Mucosa of stomach (tissue), 1 donor: Measurements from ENCODE around the gene CELF1.
"Not testable (repeated sequence)": the region's sequence is repeated elsewhere in the genome, so short reads cannot be mapped to it uniquely, and the experiment has no call there.

ENCODE experiments used
- H3K27me3 ChIP-seq: one replicate; pipeline ENCODE4 v1.7.0; 2013; ENCODE audit warnings: mild to moderate bottlenecking, low read length; ENCODE audit not compliant: control insufficient read depth, insufficient read depth
- H3K36me3 ChIP-seq: one replicate; pipeline ENCODE4 v1.7.0; 2013; ENCODE audit warnings: low read length; ENCODE audit not compliant: control insufficient read depth, insufficient read depth
- H3K4me1 ChIP-seq: one replicate; pipeline ENCODE4 v1.7.0; 2013; ENCODE audit warnings: mild to moderate bottlenecking, low read length; ENCODE audit not compliant: control insufficient read depth, insufficient read depth
- H3K4me3 ChIP-seq: one replicate; pipeline ENCODE4 v1.7.0; 2013; ENCODE audit warnings: low read length
- H3K9ac ChIP-seq: one replicate; pipeline ENCODE4 v1.7.0; 2013; ENCODE audit warnings: mild to moderate bottlenecking, low read length, moderate library complexity
- H3K9me3 ChIP-seq: one replicate; pipeline ENCODE4 v1.7.0; 2013; ENCODE audit warnings: mild to moderate bottlenecking, low read length, moderate library complexity; ENCODE audit not compliant: control insufficient read depth
- donor health status: Pancreatic carcinoma.

Gene CELF1

DNA sequence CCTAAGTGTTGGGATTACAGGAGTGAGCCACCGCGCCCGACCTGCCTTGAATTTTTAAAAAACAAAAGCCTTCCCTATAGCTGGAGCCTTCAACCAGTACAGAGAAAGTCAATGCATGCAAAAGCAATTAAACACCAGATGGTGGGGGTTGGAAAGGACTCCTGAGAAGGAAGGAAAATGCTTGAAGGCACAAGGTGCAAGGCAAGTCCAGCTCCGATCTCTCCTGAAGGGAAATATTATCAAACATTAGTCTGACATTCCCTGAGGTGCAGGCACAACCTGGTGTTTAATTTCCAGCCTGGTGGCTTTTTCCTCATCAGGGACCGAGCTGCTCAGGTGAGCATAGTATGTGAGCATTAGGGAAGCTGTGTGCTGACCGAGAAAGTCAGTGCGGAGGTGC lies 91.1 kb downstream of the CELF1 start:
- Histone ChIP-seq H3K9ac (no peak overlapping the region), H3K4me1 (peaks cover 4% of the 10 kb centered on the region), H3K9me3 (no peaks in the 10 kb centered on the region), H3K4me3 (no peak overlapping the region), H3K36me3 (no peaks in the 10 kb centered on the region), H3K27me3 (no peaks in the 10 kb centered on the region)

DNA sequence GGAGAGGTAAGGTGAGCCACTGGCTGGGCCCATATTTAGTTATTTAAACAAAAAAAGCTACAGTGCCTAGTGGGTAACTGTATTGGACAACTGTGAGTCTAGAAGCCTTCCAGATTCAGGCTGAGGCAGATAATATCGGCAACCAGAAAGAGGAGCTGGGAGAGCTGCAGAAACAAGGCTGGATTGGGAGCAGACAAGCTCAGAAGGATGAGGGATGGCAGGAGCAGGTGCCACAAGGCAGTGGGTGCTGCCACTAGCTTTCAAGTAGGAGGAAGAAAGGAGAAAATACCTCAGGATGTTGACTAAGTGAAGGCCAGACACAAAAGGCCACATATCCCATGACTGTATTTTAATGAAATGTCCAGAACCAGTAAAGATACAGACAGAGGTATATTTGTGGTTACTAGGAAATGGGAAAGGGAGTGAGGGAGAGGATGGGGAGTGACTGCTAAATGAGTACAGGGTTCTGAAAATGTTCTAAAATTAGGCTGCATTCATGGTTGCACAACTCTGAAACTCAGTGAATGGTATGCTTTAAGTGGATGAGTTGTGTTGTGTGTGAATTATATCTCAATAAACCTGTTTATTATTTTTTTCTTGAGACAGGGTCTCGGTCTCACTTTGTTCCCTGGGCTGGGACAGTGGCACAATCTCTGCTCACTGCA lies 92.2 kb downstream of the CELF1 start:
- no peaks in the 10 kb centered on the region for H3K36me3 ChIP-seq

DNA sequence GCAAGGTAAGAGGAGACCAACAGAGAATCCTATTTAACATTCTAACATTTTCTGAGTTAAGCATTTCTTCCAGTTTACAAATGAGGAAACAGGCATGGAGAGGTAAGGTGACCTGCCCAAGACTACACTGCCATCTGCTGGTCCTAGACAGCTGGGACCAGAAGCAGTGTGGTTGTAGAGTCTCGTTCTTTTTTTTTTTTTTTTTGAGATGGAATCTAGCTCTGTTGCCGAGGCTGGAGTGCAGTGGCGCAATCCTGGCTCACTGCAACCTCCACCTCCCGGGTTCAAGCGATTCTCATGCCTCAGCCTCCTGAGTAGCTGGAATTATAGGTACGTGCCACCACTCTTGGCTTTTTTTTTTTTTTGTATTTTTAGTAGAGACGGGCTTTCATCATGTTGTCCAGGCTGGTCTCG lies 98.7 kb downstream of the CELF1 start:
- not testable (repeated sequence) for H3K4me1 ChIP-seq, H3K4me3 ChIP-seq, H3K36me3 ChIP-seq, H3K27me3 ChIP-seq, H3K9me3 ChIP-seq, H3K9ac ChIP-seq

More for the DNA sequence above, 92.2 kb downstream of the CELF1 start:
- Histone ChIP-seq H3K27me3 (no peaks in the 10 kb centered on the region), H3K4me3 (no peak overlapping the region), H3K9me3 (no peaks in the 10 kb centered on the region), H3K4me1 (no peaks in the 10 kb centered on the region), H3K9ac (no peak overlapping the region)

DNA sequence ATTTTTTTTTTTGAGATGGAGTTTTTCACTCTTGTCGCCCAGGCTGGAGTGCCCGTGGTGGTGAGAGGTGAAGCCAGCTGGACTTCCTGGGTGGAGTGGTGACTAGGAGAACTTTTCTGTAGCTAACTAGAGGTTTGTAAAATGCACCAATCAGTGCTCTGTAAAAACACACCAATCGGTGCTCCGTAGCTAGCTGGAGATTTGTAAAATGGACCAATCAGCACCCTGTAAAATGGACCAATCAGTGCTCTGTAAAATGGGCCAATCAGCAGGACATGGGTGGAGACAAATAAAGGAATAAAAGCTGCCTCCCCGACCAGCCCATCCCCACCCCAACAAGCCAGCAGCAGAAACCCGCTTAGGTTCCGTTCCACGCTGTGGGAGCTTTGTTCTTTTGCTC lies 99.6 kb downstream of the CELF1 start:
- Histone ChIP-seq H3K9ac (no peak overlapping the region), H3K4me1 (no peaks in the 10 kb centered on the region), H3K36me3 (no peaks in the 10 kb centered on the region), H3K9me3 (no peaks in the 10 kb centered on the region), H3K4me3 (no peak overlapping the region), H3K27me3 (no peaks in the 10 kb centered on the region)

DNA sequence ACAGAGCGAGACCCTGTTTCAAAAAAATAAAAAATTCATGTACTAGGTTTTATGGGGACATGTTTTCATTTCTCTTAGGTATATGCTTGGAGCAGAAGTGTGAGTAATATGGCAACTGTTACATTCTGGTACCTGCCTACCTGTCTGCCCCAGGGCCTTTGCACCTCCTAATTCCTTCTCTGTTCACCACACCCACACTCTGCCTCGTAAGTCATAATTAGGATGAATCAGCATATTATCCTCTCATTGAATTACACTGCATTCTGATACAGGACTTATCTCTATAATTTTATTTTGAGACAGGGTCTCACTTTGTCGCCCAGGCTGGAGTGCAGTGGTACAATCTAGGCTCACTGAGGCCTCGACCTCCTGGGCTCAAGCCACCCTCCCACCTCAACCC lies 100.9 kb downstream of the CELF1 start:
- Histone ChIP-seq H3K4me3 (no peak overlapping the region), H3K9me3 (no peaks in the 10 kb centered on the region), H3K4me1 (no peaks in the 10 kb centered on the region), H3K27me3 (no peaks in the 10 kb centered on the region), H3K36me3 (no peaks in the 10 kb centered on the region), H3K9ac (no peak overlapping the region)

DNA sequence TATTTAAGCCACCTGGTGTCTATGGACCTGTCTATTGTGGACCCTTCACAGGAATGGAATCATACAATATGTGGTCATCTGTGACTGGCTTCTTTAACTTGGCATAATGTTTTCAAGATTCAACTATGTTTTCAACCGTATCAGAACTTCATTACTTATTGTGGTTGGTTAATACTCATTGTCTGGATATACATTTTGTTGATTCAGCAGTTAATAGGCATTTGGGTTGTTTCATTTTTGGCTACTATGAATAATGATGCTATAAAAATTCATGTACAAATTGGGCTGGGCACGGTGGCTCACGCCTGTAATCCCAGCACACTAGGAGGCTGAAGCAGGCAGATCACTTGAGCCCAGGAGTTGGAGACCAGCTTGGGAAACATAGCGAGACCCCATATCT lies 101.5 kb downstream of the CELF1 start:
- H3K9ac ChIP-seq, result no peak overlapping the region
- no peaks in the 10 kb centered on the region for H3K9me3 ChIP-seq
- H3K4me1 ChIP-seq, result no peaks in the 10 kb centered on the region
- H3K27me3 ChIP-seq, result no peaks in the 10 kb centered on the region
- no peak overlapping the region for H3K4me3 ChIP-seq
- H3K36me3 ChIP-seq, result no peaks in the 10 kb centered on the region

DNA sequence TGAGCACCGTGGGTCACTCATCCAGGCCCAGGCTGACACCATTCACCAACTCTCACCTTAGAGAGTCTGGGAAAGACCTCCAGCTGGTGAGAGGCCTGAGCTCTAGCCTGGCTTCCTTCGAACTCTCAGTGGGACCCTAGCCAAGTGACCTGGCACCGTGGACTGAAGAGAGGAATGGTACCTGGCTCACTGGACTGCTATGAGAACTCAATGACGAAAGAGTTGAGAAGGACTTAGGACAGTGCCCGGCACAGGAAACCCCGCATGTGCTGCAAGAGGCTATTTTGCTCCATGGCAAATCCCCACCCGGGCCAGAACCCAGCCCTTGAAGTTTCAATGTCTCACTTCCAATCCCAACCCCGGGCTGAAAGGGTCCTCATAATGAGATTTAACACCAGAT lies 103.4 kb downstream of the CELF1 start:
- Histone ChIP-seq H3K9me3 (no peaks in the 10 kb centered on the region), H3K4me1 (no peaks in the 10 kb centered on the region), H3K36me3 (no peaks in the 10 kb centered on the region), H3K9ac (no peak overlapping the region), H3K4me3 (no peak overlapping the region), H3K27me3 (no peaks in the 10 kb centered on the region)

DNA sequence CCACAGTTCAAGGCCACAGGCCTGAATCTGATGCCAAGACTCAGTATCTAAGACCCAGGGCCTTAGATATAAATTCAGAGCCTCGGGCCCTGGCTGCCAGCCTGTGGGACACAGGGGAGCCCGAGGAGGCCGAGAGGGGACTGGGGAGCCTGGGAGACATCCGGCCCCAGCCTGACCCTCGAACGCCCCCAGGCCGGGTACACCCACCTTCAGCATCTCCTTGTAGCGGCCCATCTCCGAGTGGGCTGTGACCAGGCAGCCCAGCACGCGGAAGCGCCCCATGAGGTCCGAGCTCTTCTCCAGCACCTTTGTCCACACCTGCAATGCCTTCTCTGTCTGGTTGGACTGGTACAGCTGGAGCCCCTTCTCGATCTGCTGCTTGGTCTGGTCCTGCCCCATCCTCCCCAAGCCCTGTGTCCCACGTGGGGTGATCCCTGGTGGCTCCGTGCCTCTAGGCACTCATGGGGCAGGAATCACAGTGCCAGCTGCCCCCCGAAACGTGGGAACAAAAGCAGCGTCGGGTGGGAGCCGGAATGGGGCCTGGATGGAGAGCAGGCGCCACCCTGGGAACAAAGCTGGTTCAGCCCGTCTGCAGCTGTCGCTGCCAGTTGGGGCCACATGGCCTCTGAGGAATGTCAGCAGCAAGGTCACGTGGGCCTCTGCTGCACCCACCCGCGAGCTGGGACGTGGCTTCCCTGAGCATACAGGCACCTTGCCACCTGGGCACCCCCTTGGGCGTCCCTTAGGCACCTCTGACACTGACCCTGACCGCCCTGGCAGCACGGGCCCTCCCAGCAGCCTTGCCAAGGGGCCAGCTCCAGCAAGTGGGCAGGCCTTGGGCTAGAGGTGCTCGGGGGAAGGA lies 104.1 kb downstream of the CELF1 start, which contains the start of gene RAPSN:
Gene RAPSN (minus strand): TSS at position 571 of the 862 bp plus-strand sequence. CDS start 172 bp downstream, at position 399.
- Histone ChIP-seq H3K27me3 (no peaks in the 10 kb centered on the region), H3K4me3 (no peak within 1 kb of the TSS), H3K9ac (no peak within 1 kb of the TSS)

DNA sequence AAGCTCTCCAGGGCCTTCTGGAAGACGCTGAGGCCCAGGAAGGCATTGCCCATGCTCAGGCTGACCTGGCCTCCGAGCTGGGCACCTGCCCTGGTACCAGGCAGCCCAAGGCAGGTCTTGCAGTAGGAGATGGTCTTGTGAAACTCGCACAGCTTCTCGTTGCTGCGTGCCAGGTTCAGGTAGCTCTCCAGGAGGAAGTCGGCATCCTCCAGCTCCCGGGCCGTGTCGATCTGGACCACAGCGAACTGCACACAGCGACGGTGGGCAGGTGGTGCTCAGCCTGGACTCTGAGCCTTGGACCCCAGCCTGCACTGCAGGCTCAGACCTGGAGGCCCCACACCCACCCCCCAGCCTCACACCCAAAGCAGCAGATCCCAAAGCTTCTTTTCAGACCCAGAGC lies 105.0 kb downstream of the CELF1 start:
- H3K9ac ChIP-seq, result no peak overlapping the region
- no peaks in the 10 kb centered on the region for H3K36me3 ChIP-seq
- H3K9me3 ChIP-seq, result no peaks in the 10 kb centered on the region
- H3K4me3 ChIP-seq, result no peak overlapping the region
- no peaks in the 10 kb centered on the region for H3K4me1 ChIP-seq
- H3K27me3 ChIP-seq, result no peaks in the 10 kb centered on the region

More for the DNA sequence above, 104.1 kb downstream of the CELF1 start, which contains the start of gene RAPSN:
- Histone ChIP-seq H3K36me3 (no peaks in the 10 kb centered on the region), H3K9me3 (no peaks in the 10 kb centered on the region), H3K4me1 (no peaks in the 10 kb centered on the region)

DNA sequence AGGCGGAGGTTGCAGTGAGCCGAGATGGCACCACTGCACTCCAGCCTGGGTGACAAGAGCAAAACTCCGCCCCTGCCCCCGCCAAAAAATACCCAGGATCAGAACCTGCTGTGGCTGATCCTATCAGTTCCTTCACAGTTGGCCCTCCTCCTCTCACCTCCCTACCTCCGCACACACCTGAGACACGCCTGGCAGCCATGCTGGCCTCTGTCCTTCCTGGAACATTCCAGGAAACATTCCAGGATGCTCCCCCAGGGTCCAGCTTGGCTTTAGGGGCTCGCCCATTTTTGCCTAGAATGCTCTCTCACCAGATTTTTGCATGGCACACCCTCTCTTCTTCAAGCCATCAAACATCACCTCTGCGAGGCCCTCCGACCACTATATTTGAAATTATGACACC lies 106.1 kb downstream of the CELF1 start:
- H3K36me3 ChIP-seq, result no peaks in the 10 kb centered on the region
- H3K27me3 ChIP-seq, result no peaks in the 10 kb centered on the region
- no peaks in the 10 kb centered on the region for H3K9me3 ChIP-seq
- no peak overlapping the region for H3K4me3 ChIP-seq
- no peaks in the 10 kb centered on the region for H3K4me1 ChIP-seq
- H3K9ac ChIP-seq, result no peak overlapping the region

DNA sequence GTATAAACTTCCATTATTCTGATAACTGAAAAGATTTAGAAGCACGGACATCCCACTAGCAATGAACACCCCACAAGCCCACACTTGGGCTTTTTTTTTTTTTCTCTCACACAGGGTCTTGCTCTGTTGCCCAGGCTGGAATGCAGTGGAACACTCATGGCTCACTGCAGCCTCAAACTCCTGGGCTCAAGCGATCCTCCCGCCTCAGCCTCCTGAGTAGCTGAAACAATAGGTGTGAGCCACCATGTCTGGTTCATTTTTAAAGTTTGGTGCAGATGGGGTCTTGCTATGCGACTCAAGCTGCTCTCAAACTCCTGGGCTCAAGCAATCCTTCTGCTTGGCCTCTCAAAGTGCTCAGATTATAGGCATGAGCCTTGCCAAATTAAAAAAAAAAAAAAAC lies 107.1 kb downstream of the CELF1 start:
- Histone ChIP-seq H3K4me3 (no peak overlapping the region), H3K9me3 (no peaks in the 10 kb centered on the region), H3K9ac (no peak overlapping the region), H3K36me3 (no peaks in the 10 kb centered on the region), H3K27me3 (no peaks in the 10 kb centered on the region), H3K4me1 (no peaks in the 10 kb centered on the region)

DNA sequence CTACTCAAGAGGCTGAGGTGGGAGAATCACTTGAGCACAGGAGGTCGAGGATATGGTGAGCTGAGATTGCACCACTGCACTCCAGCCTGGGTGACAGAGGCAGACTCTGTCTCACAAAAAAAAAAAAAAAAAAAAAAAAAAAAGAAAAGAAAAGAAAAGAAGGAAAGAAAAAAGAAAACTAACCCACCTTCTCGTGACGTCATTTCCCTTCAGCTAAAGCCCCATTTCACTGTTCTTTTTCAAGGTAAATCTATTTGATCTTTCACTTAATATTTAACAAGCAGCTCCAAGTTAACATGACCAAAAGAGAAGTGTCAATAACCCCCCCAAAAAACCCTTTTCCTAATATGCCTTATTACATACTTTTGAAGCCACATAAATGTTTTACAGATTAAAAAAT lies 109.1 kb downstream of the CELF1 start:
- Histone ChIP-seq H3K4me3 (no peak overlapping the region), H3K9me3 (no peaks in the 10 kb centered on the region), H3K27me3 (no peaks in the 10 kb centered on the region), H3K36me3 (no peaks in the 10 kb centered on the region), H3K9ac (no peak overlapping the region), H3K4me1 (no peaks in the 10 kb centered on the region)
